WTC11 (cell line): ENCODE results near the gene ATP1A4. TPM values are rescaled to one million over a fixed set of nuclear protein-coding genes. Genes with fewer than 3 reads are reported as not detected.
A peak's percentile ranks its signal among the peaks of the same experiment; 100 is the strongest.

Experiments
- ATAC-seq: fragments of 200-7000 bp; cut with Tn5 transposase; 2 replicates; pipeline ENCODE4 v1.10.0; 2021; ENCODE audit warnings: mild to moderate bottlenecking, moderate library complexity
- CTCF ChIA-PET: fragments of 300-600 bp; sonication (Branson Sonifier 250); formaldehyde crosslinking; loops from one replicate; lab custom pipeline; 2021; ENCODE audit warnings: antibody characterized with exemption; lab: Charles Lee
- POLR2A ChIA-PET: fragments of 350-600 bp; sonication (Branson Sonifier 250); formaldehyde crosslinking; loops from one replicate; lab custom pipeline; 2021; ENCODE audit warnings: antibody characterized with exemption; lab: Charles Lee
- DNase-seq: peaks from one replicate; pipeline ENCODE4 v3.0.0; 2021; ENCODE audit warnings: low spot score
- H3K27ac Mint-ChIP-seq: 2 replicates; pipeline ENCODE4 v1.8.0; 2021; ENCODE audit warnings: mixed read lengths
- H3K27me3 Mint-ChIP-seq: 2 replicates; pipeline ENCODE4 v1.8.0; 2021; ENCODE audit warnings: low read depth, mild to moderate bottlenecking, moderate library complexity, mixed read lengths
- H3K36me3 Mint-ChIP-seq: 2 replicates; pipeline ENCODE4 v1.8.0; 2021; ENCODE audit warnings: mixed read lengths
- H3K4me1 Mint-ChIP-seq: 2 replicates; pipeline ENCODE4 v1.8.0; 2022; ENCODE audit warnings: mixed read lengths
- H3K4me3 Mint-ChIP-seq: 2 replicates; pipeline ENCODE4 v1.8.0; 2021; ENCODE audit warnings: mild to moderate bottlenecking, moderate library complexity, mixed read lengths
- H3K9me3 Mint-ChIP-seq: 2 replicates; pipeline ENCODE4 v1.8.0; 2021; ENCODE audit warnings: mixed read lengths
- AR ChIP-seq: fragments of 250-450 bp; sonication (Bioruptor Pico); IDR thresholded peaks from 2 replicates; pipeline ENCODE4 v1.9.0; 2021; ENCODE audit warnings: mild to moderate bottlenecking
- CBFB ChIP-seq: sonication (generic); formaldehyde crosslinking; IDR thresholded peaks from 2 replicates; pipeline ENCODE4 v1.8.1; 2022; ENCODE audit warnings: mild to moderate bottlenecking, low read depth, missing genetic modification reagents
- ETV6 ChIP-seq: sonication (generic); formaldehyde crosslinking; IDR thresholded peaks from 2 replicates; pipeline ENCODE4 v1.8.1; 2022; ENCODE audit warnings: mild to moderate bottlenecking, missing genetic modification reagents
- HMGA2 ChIP-seq: fragments of 250-450 bp; sonication (Bioruptor Pico); IDR thresholded peaks from 2 replicates; pipeline ENCODE4 v1.4.0; 2021; ENCODE audit warnings: mild to moderate bottlenecking, moderate library complexity
- JUN ChIP-seq: sonication (generic); formaldehyde crosslinking; IDR thresholded peaks from 2 replicates; pipeline ENCODE4 v1.8.0; 2023; ENCODE audit warnings: mild to moderate bottlenecking, missing genetic modification reagents
- NR1H2 ChIP-seq: sonication (generic); formaldehyde crosslinking; IDR thresholded peaks from 2 replicates; pipeline ENCODE4 v1.9.0; 2021; ENCODE audit warnings: mild to moderate bottlenecking, moderate library complexity, missing genetic modification reagents
- SOX15 ChIP-seq: fragments of 250-450 bp; sonication (Bioruptor Pico); IDR thresholded peaks from 2 replicates; pipeline ENCODE4 v1.9.0; 2021; ENCODE audit warnings: mild to moderate bottlenecking
- SP1 ChIP-seq: sonication (generic); formaldehyde crosslinking; conservative IDR thresholded peaks from 2 replicates; pipeline ENCODE4 v1.8.1; 2022; ENCODE audit warnings: missing genetic modification reagents
- TEAD1 ChIP-seq: sonication (generic); formaldehyde crosslinking; IDR thresholded peaks from 2 replicates; pipeline ENCODE4 v1.8.0; 2022; ENCODE audit warnings: mild to moderate bottlenecking, missing genetic modification reagents
- ZNF121 ChIP-seq: sonication (generic); formaldehyde crosslinking; IDR thresholded peaks from 2 replicates; pipeline ENCODE4 v1.8.0; 2023; ENCODE audit warnings: missing genetic modification reagents
- ZNF263 ChIP-seq: sonication (generic); formaldehyde crosslinking; IDR thresholded peaks from 2 replicates; pipeline ENCODE4 v1.8.1; 2022; ENCODE audit warnings: low read depth, mild to moderate bottlenecking, moderate library complexity, missing genetic modification reagents
- ZNF532 ChIP-seq: fragments of 250-450 bp; sonication (Bioruptor Pico); IDR thresholded peaks from 2 replicates; pipeline ENCODE4 v1.9.0; 2021; ENCODE audit warnings: mild to moderate bottlenecking, borderline replicate concordance
- ZSCAN18 ChIP-seq: fragments of 250-450 bp; sonication (Bioruptor Pico); IDR thresholded peaks from 2 replicates; pipeline ENCODE4 v2.1.2; 2022; ENCODE audit warnings: mild to moderate bottlenecking, moderate library complexity
- total RNA-seq: library from RNA; stranded (reverse); gene quantifications from 3 replicates; pipeline ENCODE4 v1.2.3, GENCODE V29; 2021
- TF ChIP-seq, protein P1 (sequence below): sonication (generic); formaldehyde crosslinking; IDR thresholded peaks from 2 replicates; pipeline ENCODE4 v1.8.1; 2023; ENCODE audit warnings: mild to moderate bottlenecking, missing genetic modification reagents

ATP1A4 gene
- total RNA-seq, 1 experiment from 2014 or later: 0.37 TPM

DNA sequence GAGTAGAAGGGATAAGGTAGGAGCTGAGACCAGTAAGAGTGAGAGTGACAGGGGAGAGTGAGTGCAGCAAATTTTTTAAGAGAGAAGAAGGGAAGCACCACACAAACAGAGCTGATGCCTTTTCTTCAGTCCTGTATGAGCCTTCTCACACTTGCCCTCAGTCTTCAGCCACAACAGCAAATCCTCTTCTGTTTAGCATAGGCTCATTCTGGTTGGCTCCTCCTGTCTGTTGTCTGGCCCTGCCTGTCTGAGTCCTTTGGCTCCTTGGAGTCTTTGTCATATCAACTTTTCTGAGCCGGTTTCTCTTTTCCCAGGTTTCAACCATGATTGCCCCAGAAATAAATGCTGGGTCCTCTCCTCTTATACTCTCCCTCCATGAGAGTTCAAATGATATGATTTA lies 26.3 kb downstream of the ATP1A4 start:
- Mint-ChIP-seq H3K36me3 (no peaks in the 10 kb centered on the region), H3K27me3 (peaks cover 8% of the 10 kb centered on the region), H3K9me3 (peaks cover 3% of the 10 kb centered on the region; the same call in 1 of the 2 replicates), H3K4me1 (peaks cover 19% of the 10 kb centered on the region), H3K4me3 (no peak overlapping the region), H3K27ac (no peak overlapping the region)
- ChIA-PET POLR2A (interaction anchor here (0.9 kb wide), 1 partner anchor 9 kb away, joined by 3 read pairs; no protein-coding TSS in a partner anchor), CTCF (interaction anchor here (1.0 to 2.1 kb wide), 3 partner anchors 15 to 74 kb away, joined by 4 to 7 read pairs (median 5); no protein-coding TSS in a partner anchor)
- no peak for DNase-seq
- peak; percentile 83 for ATAC-seq
- TF ChIP-seq SP1 (no peak), ETV6 (CRISPR knock-in tag) (no peak), ZNF121 (no peak), ZNF532 (no peak), HMGA2 (CRISPR knock-in tag) (no peak)
- TF ChIP-seq, protein P1, sequence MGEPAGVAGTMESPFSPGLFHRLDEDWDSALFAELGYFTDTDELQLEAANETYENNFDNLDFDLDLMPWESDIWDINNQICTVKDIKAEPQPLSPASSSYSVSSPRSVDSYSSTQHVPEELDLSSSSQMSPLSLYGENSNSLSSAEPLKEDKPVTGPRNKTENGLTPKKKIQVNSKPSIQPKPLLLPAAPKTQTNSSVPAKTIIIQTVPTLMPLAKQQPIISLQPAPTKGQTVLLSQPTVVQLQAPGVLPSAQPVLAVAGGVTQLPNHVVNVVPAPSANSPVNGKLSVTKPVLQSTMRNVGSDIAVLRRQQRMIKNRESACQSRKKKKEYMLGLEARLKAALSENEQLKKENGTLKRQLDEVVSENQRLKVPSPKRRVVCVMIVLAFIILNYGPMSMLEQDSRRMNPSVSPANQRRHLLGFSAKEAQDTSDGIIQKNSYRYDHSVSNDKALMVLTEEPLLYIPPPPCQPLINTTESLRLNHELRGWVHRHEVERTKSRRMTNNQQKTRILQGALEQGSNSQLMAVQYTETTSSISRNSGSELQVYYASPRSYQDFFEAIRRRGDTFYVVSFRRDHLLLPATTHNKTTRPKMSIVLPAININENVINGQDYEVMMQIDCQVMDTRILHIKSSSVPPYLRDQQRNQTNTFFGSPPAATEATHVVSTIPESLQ (CRISPR knock-in tag): no peak

GRCh38 chr1:160178731-160179130 lies 27.3 kb downstream of the ATP1A4 start:
- peaks cover 3% of the 10 kb centered on the region; the same call in 1 of the 2 replicates for H3K9me3 Mint-ChIP-seq
- H3K36me3 Mint-ChIP-seq: no peaks in the 10 kb centered on the region
- peaks cover 16% of the 10 kb centered on the region for H3K4me1 Mint-ChIP-seq
- DNase-seq (no peak), ATAC-seq (no peak)
- no peak overlapping the region for H3K27ac Mint-ChIP-seq
- H3K4me3 Mint-ChIP-seq: no peak overlapping the region
- TF ChIP-seq JUN (CRISPR knock-in tag) (no peak), TEAD1 (CRISPR knock-in tag) (no peak), CBFB (CRISPR knock-in tag) (no peak), ZNF263 (no peak), NR1H2 (CRISPR knock-in tag) (no peak), SOX15 (no peak), ZSCAN18 (CRISPR knock-in tag) (no peak), AR (CRISPR knock-in tag) (no peak)
- ChIA-PET CTCF (interaction anchor here (1.1 to 2.1 kb wide), 3 partner anchors 15 to 41 kb away, joined by 3 to 7 read pairs (median 6); no protein-coding TSS in a partner anchor), POLR2A (no interaction called here)
- H3K27me3 Mint-ChIP-seq: peaks cover under 1% of the 10 kb centered on the region; the same call in 1 of the 2 replicates
